CD4-positive, alpha-beta T cell treated with Interleukin-6 at 100 ng/mL for 8 hours (primary cell): ENCODE measurements around the gene KIF22.
A peak's percentile ranks its signal among the peaks of the same experiment; 100 is the strongest.

Experiments used
- DNase-seq: peaks from one replicate; pipeline ENCODE4 v3.0.0-alpha.2; 2020; ENCODE audit warnings: mixed read lengths, low spot score

Gene KIF22

DNA sequence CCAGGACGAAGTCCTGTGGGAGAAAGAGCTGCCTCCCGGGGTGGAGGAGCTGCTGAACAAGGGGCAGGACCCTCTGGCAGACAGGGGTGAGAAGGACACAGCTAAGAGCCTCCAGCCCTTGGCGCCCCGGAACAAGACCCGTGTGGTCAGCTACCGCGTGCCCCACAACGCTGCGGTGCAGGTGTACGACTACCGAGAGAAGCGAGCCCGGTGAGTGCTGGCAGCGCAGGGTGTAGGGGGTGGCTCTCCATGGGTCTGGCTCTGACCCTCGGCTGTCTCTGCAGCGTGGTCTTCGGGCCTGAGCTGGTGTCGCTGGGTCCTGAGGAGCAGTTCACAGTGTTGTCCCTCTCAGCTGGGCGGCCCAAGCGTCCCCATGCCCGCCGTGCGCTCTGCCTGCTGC is 51.1 kb downstream of the KIF22 start:
- DNase-seq: no peak

DNA sequence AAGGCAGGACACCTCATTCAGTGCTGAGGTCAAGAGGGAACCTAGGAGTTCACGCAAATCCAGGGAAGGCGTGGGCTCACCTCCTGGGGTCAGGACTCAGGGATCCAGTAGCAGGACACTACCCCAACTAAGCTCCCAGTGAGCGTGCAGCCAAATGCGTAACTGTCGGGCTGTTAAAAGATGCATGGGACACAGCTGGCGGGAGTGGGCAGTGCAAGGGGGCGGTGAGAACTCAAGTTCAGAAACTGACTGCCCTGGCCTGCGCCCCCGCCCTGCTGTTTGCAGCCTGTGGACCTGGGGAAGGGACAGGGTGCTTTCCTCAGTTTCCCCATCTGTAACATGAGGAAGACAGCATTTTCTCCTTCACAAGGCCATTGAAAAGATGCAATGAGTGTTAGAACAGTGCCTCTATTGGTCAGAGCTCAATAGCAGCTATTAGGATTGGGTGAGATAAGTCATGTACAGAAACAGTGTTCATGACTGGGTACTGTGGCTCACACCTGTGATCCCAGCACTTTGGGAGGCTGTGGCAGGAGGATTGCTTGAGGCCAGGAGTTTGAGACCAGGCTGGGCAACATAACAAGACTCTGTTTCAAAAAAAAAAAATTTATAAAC is 52.3 kb downstream of the KIF22 start:
- DNase-seq: no peak

DNA sequence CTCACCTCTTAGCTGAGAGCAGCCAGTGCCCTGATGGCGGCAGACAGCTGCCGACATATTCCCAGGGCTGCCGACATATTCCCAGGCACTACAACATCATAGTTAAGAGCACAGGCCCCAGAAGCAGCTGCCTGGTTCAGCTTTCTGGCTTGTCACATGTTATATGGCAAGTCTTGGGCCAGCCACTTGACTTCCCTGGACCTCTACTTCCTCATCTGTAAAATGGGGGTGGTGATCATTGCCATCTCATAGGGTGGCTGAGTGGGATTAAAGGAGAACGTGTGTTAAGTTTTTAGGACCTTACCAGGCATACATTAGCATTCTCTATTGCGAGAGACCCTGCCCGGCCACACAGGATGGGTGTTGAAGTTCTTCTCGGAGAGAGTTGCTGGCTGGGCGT is 53.4 kb downstream of the KIF22 start:
- no peak for DNase-seq

DNA sequence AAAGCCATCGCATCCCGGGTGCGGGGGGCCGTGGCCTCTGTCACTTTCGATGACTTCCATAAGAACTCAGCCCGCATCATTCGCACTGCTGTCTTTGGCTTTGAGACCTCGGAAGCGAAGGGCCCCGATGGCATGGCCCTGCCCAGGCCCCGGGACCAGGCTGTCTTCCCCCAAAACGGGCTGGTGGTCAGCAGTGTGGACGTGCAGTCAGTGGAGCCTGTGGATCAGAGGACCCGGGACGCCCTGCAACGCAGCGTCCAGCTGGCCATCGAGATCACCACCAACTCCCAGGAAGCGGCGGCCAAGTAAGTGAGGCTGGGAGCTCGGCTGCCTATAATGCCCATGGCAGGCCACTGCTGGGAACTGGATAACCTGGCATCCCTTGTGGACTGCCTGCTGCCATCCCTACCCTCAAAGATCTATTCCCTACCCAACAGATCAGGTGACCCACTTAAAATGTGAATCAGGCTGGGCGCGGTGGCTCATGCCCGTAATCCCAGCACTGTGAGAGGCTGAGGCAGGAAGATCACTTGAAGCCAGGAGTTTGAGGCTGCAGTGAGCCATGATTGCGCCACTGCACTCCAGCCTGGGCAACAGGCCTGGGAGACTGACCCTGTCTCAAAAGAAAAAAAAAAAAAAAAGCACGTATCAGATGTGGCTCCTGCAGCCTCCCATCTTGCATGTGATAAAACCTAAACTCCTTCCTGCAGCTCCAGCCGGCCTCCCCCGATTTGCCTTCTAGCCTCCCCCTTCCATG is 54.2 kb downstream of the KIF22 start:
- DNase-seq: no peak

DNA sequence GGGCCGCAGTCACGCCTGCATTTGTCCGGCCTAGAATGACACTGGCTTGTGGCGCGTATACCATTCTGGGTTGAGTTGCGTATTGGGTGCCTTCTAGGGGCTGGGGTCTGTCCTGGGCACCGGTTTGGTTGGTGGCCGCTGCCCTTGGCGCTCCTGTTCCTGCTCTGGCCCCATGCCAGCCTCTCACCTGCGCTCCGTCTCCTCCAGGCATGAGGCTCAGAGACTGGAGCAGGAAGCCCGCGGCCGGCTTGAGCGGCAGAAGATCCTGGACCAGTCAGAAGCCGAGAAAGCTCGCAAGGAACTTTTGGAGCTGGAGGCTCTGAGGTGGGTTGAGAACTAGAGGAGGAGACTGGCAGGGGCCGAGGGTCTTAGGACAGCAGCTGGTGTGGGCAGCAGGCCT is 55.1 kb downstream of the KIF22 start:
- no peak for DNase-seq

DNA sequence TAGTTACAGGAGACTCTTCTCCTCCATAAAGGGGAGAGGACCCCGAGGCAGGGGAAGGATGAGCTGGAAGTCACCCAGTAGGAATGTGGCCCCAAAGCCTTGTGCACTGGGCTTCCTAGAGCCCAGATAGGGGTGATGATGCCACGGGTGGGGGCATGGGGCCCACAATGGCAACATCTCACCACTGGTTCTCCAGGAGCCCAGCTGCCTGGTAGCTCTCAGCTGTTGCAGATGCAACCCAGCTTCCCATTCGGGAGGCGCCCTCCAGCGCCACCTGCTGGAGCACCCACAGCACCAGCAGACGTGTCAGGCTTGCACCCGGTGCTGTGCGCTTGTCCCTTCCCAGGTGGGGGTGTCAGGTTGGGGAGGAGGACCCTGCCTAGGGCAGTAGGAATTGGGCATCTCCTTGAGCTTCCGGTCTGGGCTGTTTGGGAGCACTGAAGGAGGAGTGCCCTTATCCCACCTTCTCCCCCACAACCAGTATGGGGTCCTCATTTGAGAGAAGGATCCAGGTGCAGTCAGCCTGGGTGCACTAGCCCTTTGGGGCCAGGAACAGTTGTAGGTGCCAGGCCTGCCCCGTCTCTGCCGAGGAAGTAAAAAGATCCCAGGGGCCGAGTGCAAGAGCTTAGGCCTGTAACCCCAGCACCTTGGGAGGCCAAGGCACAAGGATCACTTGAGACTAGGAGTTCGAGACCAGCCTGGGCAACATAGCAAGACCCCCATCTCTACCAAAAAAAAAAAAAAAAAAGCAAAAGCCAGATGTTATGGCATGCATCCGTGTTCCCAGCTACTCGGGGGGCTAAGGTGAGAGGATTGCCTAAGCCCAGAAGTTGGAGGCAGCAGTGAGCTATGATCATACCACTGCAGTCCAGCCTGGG is 58.1 kb downstream of the KIF22 start:
- peak; percentile 84 for DNase-seq

DNA sequence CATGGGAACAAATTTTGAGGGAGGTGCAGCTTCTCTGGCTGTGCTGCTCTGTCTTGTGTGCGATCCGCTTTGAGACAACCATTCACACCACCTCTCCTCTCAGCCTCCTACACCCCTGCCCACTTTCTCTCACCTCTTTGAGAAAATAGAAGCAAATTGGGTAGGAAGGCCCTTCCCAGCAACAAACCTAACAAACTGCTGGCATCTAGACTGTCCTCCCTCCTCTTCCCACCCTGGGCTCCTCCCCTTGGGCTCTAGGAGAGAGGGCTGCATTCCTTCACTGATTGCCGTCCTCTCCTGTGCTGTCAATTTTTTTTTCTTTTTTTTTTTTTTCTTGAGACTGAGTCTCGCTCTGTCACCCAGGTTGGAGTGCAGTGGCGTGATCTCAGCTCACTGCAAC is 59.0 kb downstream of the KIF22 start:
- DNase-seq: no peak

DNA sequence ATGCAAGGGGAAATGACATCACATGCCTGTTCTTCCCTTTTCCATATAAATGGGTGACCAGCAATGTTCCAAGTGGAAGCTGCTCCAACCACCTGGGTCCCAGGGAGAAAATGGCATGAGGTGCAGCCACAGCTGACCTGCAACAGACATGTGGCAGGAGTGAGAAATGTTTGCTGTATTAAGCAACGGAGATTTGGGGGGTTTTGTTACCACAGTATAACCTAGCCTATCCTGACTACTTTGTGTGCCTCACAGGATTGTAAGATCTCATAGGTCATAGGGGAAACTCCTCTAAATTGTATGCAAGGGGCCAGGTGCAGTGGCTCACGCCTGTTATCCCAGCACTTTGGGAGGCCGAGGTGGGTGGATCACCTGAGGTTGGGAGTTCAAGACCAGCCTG is 60.4 kb downstream of the KIF22 start:
- DNase-seq: no peak

DNA sequence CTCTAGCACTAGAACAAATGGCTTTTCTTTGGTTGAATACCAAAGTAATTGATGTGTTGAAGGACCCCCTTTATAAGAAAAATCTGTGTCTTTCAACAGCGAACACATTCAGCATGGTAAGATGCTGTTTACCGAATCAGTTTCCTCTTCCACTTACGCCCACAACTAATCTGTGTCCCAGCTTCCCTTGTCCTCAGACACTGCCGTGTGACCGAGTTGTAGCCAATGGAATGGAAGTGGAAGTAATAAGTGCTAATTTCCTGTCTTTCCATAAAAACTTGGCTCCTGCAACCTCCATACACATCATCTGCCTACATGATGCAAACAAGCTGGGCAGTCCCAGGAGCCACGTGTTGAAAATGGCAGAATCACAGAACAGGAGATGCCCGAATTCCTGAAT is 62.1 kb downstream of the KIF22 start:
- no peak for DNase-seq

DNA sequence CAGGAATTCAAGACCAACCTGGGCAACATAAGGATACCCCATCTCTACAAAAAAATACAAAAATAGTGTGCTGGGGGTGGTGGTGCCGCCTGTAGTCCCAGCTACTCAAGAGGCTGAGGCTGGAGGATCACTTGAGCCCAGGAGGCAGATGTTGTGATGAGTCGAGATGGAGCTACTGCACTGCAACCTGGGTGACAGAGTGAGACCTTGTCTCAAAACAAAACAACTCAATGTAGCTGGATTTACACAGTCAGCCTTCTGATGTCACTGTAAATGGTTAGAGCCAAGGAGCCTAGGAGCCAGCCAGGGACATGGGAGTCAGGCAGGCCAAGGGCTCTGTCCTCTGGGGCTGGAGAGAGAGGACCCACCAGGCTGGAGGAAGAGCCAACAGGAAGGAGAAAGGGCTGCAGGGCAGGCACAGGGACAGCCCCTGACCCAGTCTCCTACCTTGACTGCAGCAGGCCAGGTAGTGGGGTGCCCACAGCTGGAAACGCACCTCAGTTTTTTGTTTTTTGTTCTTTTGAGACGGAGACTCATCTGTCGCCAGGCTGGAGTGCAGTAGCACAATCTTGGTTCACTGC is 64.1 kb downstream of the KIF22 start:
- DNase-seq: no peak
